SK-N-SH (cell line): Measurements from ENCODE around the gene DLG2. TPM values are rescaled to one million over a fixed set of nuclear protein-coding genes. Genes with fewer than 3 reads are reported as not detected.
"Not testable (repeated sequence)": the region's sequence is repeated elsewhere in the genome, so short reads cannot be mapped to it uniquely, and the experiment has no call there.

ENCODE experiments used
- CTCF ChIA-PET: fragments of 300-600, 350-600 bp; formaldehyde crosslinking; extraction: SDS; loops from one replicate; lab custom pipeline; 2021; lab: Yijun Ruan, JAX
- POLR2A ChIA-PET: fragments of 350-600 bp; sonication (Branson Sonifier 250); formaldehyde crosslinking; extraction: SDS; loops from one replicate; lab custom pipeline; 2020; ENCODE audit warnings: antibody characterized with exemption, inconsistent platforms; lab: Yijun Ruan, JAX
- DNase-seq: peaks from one replicate; pipeline ENCODE4 v3.0.0; 2012
- H2AFZ ChIP-seq: fragments of 200-600 bp; sonication (generic); 2 replicates; pipeline ENCODE4 v1.8.1; 2016; ENCODE audit warnings: antibody characterized with exemption, mild to moderate bottlenecking, low read depth
- H3F3A ChIP-seq: fragments of 200-600 bp; sonication (generic); replicated peaks from 2 replicates; pipeline ENCODE3; 2016; ENCODE audit warnings: antibody characterized with exemption, mild to moderate bottlenecking; ENCODE audit not compliant: insufficient read depth
- H3K27ac ChIP-seq, 2 experiments: fragments of 200-500 bp in 1 of 2; fragments of 200-600 bp in 1 of 2; sonication (Bioruptor generic) in 1 of 2; sonication (generic), shearing (Covaris generic) in 1 of 2; 2 replicates each; pipeline versions ENCODE4 v1.5.1 to v1.6.1; 2014 to 2016; ENCODE audit warnings: low read depth in 2 of 2, inconsistent platforms in 1 of 2, low read length in 1 of 2, mild to moderate bottlenecking in 1 of 2, mixed read lengths in 1 of 2
- H3K27me3 ChIP-seq: fragments of 200-600 bp; sonication (generic), shearing (Covaris generic); 2 replicates; pipeline ENCODE4 v1.6.1; 2016; ENCODE audit warnings: mixed run types; ENCODE audit not compliant: insufficient read depth
- H3K36me3 ChIP-seq, 2 experiments: fragments of 200-500 bp in 1 of 2; fragments of 200-600 bp in 1 of 2; sonication (Bioruptor generic) in 1 of 2; sonication (generic) in 1 of 2; replicated peaks in 1 of 2; 2 replicates each; pipeline versions ENCODE3 to v1.5.1; 2014 to 2016; ENCODE audit warnings: low read length in 1 of 2, mild to moderate bottlenecking in 1 of 2; ENCODE audit not compliant: insufficient read depth in 2 of 2, control insufficient read depth in 1 of 2
- H3K4me1 ChIP-seq, 2 experiments: fragments of 200-500 bp in 1 of 2; fragments of 200-600 bp in 1 of 2; sonication (Bioruptor generic) in 1 of 2; sonication (generic), shearing (Covaris generic) in 1 of 2; 2 replicates each; pipeline versions ENCODE4 v1.5.1 to v1.6.1; 2014 to 2016; ENCODE audit warnings: low read depth in 1 of 2, low read length in 1 of 2, mixed run types in 1 of 2; ENCODE audit not compliant: insufficient read depth in 2 of 2, control insufficient read depth in 1 of 2
- H3K4me2 ChIP-seq: fragments of 200-600 bp; sonication (generic), shearing (Covaris generic); 2 replicates; pipeline ENCODE4 v1.6.1; 2017; ENCODE audit warnings: mixed run types
- H3K4me3 ChIP-seq, 2 experiments: fragments of 200-500 bp in 1 of 2; fragments of 200-600 bp in 1 of 2; sonication (Bioruptor generic) in 1 of 2; sonication (generic), shearing (Covaris generic) in 1 of 2; 2 replicates each; pipeline versions ENCODE4 v1.5.1 to v1.8.1; 2014 to 2016; ENCODE audit warnings: low read depth in 2 of 2, inconsistent platforms in 1 of 2, low read length in 1 of 2, mild to moderate bottlenecking in 1 of 2, mixed read lengths in 1 of 2, moderate library complexity in 1 of 2
- H3K79me2 ChIP-seq: fragments of 200-600 bp; sonication (generic); 2 replicates; pipeline ENCODE4 v1.8.1; 2017; ENCODE audit warnings: mild to moderate bottlenecking; ENCODE audit not compliant: insufficient read depth
- H3K9ac ChIP-seq: fragments of 200-600 bp; sonication (generic); 2 replicates; pipeline ENCODE4 v1.6.1; 2017; ENCODE audit warnings: mixed run types
- H3K9me2 ChIP-seq: fragments of 200-600 bp; sonication (generic); 2 replicates; pipeline ENCODE4 v1.6.1; 2017; ENCODE audit warnings: mixed run types
- H3K9me3 ChIP-seq: fragments of 200-600 bp; sonication (generic); 2 replicates; pipeline ENCODE4 v1.6.1; 2017; ENCODE audit warnings: mixed run types, mild to moderate bottlenecking, moderate library complexity
- H4K20me1 ChIP-seq: fragments of 200-600 bp; sonication (generic); 2 replicates; pipeline ENCODE4 v1.6.1; 2017; ENCODE audit warnings: mild to moderate bottlenecking, mixed run types; ENCODE audit not compliant: insufficient read depth
- CHD2 ChIP-seq: fragments of 150-350 bp; IDR thresholded peaks from 2 replicates; pipeline ENCODE4 v1.6.1; 2018; ENCODE audit warnings: low read length; ENCODE audit not compliant: partially characterized antibody
- EZH2phosphoT487 ChIP-seq: fragments of 200-600 bp; sonication (generic); IDR thresholded peaks from 2 replicates; pipeline ENCODE4 v1.6.1; 2017; ENCODE audit warnings: low read depth, mixed run types, mild to moderate bottlenecking, antibody characterized with exemption, moderate library complexity, borderline replicate concordance
- FOXJ3 ChIP-seq: sonication (generic); formaldehyde crosslinking; IDR thresholded peaks from 2 replicates; pipeline ENCODE4 v1.5.1; 2020; ENCODE audit warnings: mild to moderate bottlenecking, missing genetic modification reagents
- MAX ChIP-seq: IDR thresholded peaks from 2 replicates; pipeline ENCODE4 v1.4.0; 2012; ENCODE audit warnings: low read depth
- PBX3 ChIP-seq: IDR thresholded peaks from 2 replicates; pipeline ENCODE4; 2012
- WGBS: methylation state at CpG from one replicate; pipeline ENCODE4 v1.1.6; 2017; ENCODE audit warnings: low lambda C conversion rate; 5-methylcytosine and 5-hydroxymethylcytosine counted together
- polyA plus RNA-seq, 3 experiments: library from polyadenylated mRNA; depleted of rRNA; stranded (reverse); fragments of >200 nt; gene quantifications; 2 replicates each; pipeline ENCODE4 v1.2.3, GENCODE V29; 2012

The DLG2 gene
- polyA plus RNA-seq, 1 of the 3 experiments (the other 2 are of a cell fraction): 0.21 TPM

- H3K4me3 ChIP-seq, H2AFZ ChIP-seq, H3K27ac ChIP-seq, H3K4me2 ChIP-seq, H3K27me3 ChIP-seq, DNase-seq, H3F3A ChIP-seq, H3K9ac ChIP-seq, H3K9me2 ChIP-seq, H3K79me2 ChIP-seq, H4K20me1 ChIP-seq, POLR2A ChIA-PET, H3K36me3 ChIP-seq, H3K9me3 ChIP-seq, H3K4me1 ChIP-seq, CTCF ChIA-PET: not testable (repeated sequence)
- WGBS: 0% methylated on average over 1 of the region's 1 CpG
Observed at GRCh38 chr11:85110246-85110645, 516.9 kb downstream of the DLG2 start.

GRCh38 chr11:85109141-85109540 is 518.0 kb downstream of the DLG2 start:
- H3K36me3 ChIP-seq: no peaks in the 10 kb centered on the region
- DNase-seq: no peak
- no peaks in the 10 kb centered on the region for H3K4me1 ChIP-seq
- no peaks in the 10 kb centered on the region for H3K79me2 ChIP-seq
- H3F3A ChIP-seq: no peaks in the 10 kb centered on the region
- POLR2A ChIA-PET: no interaction called here
- H3K4me3 ChIP-seq: no peak overlapping the region
- TF ChIP-seq FOXJ3 (no peak), CHD2 (no peak), EZH2phosphoT487 (no peak), MAX (no peak)
- TF ChIP-seq, all 33 proteins: peak for 0
- H3K27ac ChIP-seq: no peak overlapping the region
- CTCF ChIA-PET: no interaction called here
- H3K27me3 ChIP-seq: no peaks in the 10 kb centered on the region
- H3K4me2 ChIP-seq: no peak overlapping the region
- WGBS: 14% methylated on average over 4 of the region's 4 CpGs
- H4K20me1 ChIP-seq: no peaks in the 10 kb centered on the region
- H3K9me3 ChIP-seq: no peaks in the 10 kb centered on the region
- H3K9me2 ChIP-seq: no peaks in the 10 kb centered on the region
- H2AFZ ChIP-seq: no peak overlapping the region
- no peak overlapping the region for H3K9ac ChIP-seq

GRCh38 chr11:85105868-85106267 is 521.3 kb downstream of the DLG2 start:
- Histone ChIP-seq H3F3A (no peaks in the 10 kb centered on the region), H3K4me2 (no peak overlapping the region), H3K9me3 (no peaks in the 10 kb centered on the region), H3K36me3 (no peaks in the 10 kb centered on the region), H2AFZ (no peak overlapping the region), H4K20me1 (no peaks in the 10 kb centered on the region), H3K79me2 (no peaks in the 10 kb centered on the region), H3K9ac (no peak overlapping the region), H3K9me2 (no peaks in the 10 kb centered on the region), H3K27ac (no peak overlapping the region), H3K4me1 (no peaks in the 10 kb centered on the region), H3K4me3 (no peak overlapping the region), H3K27me3 (no peaks in the 10 kb centered on the region)
- ChIA-PET CTCF (no interaction called here), POLR2A (no interaction called here)
- DNase-seq: no peak
- TF ChIP-seq PBX3 (no peak), MAX (no peak), CHD2 (no peak)
